Measurements from ENCODE around the gene SLC41A1. TPM values are rescaled to one million over a fixed set of nuclear protein-coding genes. Genes with fewer than 3 reads are reported as not detected.

SLC41A1 gene
- total RNA-seq, 1 donor from 2014 or later = 19.4 TPM

GRCh38 chr1:205777994-205778393 is 35.0 kb downstream of the SLC41A1 start:
- TF ChIP-seq CTCF (IDR thresholded peaks at IDR 0.05; ENCODE audit: unreplicated experiment) = no peak
- no peak overlapping the region for H3K27ac Mint-ChIP-seq
- H3K4me3 Mint-ChIP-seq = no peak overlapping the region
- peaks cover 30% of the 10 kb centered on the region for H3K27me3 Mint-ChIP-seq (ENCODE audit: low read depth)
- no peaks in the 10 kb centered on the region for H3K36me3 Mint-ChIP-seq
- DNase-seq (ENCODE audit: low spot score in 2 of 2, unreplicated experiment in 2 of 2) = no peak
- peaks cover 17% of the 10 kb centered on the region for H3K4me1 Mint-ChIP-seq
- H3K9me3 Mint-ChIP-seq = no peaks in the 10 kb centered on the region

- no peaks in the 10 kb centered on the region for H3K9me3 Mint-ChIP-seq
- peak overlapping the region; percentile 86 for H3K4me3 Mint-ChIP-seq
- no peak for DNase-seq (ENCODE audit: low spot score in 2 of 2, unreplicated experiment in 2 of 2)
- H3K36me3 Mint-ChIP-seq = no peaks in the 10 kb centered on the region
- H3K27ac Mint-ChIP-seq = no peak overlapping the region
- peaks cover 38% of the 10 kb centered on the region for H3K27me3 Mint-ChIP-seq (ENCODE audit: low read depth)
- H3K4me1 Mint-ChIP-seq = peaks cover 35% of the 10 kb centered on the region
- no peak for TF ChIP-seq CTCF (IDR thresholded peaks at IDR 0.05; ENCODE audit: unreplicated experiment)
Observed at GRCh38 chr1:205775717-205776056, 37.3 kb downstream of the SLC41A1 start.

GRCh38 chr1:205775015-205775716 is 37.8 kb downstream of the SLC41A1 start, which contains the start of gene RAB29:
RAB29 (minus strand) TSS chr1:205775482; CDS start chr1:205774956, 526 bp downstream.
- Mint-ChIP-seq H3K9me3 (no peaks in the 10 kb centered on the region), H3K4me3 (peak within 1 kb of the TSS; percentile 86), H3K4me1 (peaks cover 41% of the 10 kb centered on the region), H3K36me3 (no peaks in the 10 kb centered on the region), H3K27ac (peak within 1 kb of the TSS; percentile 9), H3K27me3 (ENCODE audit: low read depth) (peaks cover 38% of the 10 kb centered on the region)
- TF ChIP-seq CTCF (IDR thresholded peaks at IDR 0.05; ENCODE audit: unreplicated experiment) = no peak
- DNase-seq (ENCODE audit: low spot score in 2 of 2, unreplicated experiment in 2 of 2) = peak; percentile 56 to 71

- no peak for TF ChIP-seq CTCF (IDR thresholded peaks at IDR 0.05; ENCODE audit: unreplicated experiment)
- H3K27ac Mint-ChIP-seq = no peak overlapping the region
- no peaks in the 10 kb centered on the region for H3K36me3 Mint-ChIP-seq
- no peak for DNase-seq (ENCODE audit: low spot score in 2 of 2, unreplicated experiment in 2 of 2)
- H3K27me3 Mint-ChIP-seq (ENCODE audit: low read depth) = peaks cover 38% of the 10 kb centered on the region
- peak overlapping the region; percentile 86 for H3K4me3 Mint-ChIP-seq
- no peaks in the 10 kb centered on the region for H3K9me3 Mint-ChIP-seq
- H3K4me1 Mint-ChIP-seq = peaks cover 48% of the 10 kb centered on the region
Observed at GRCh38 chr1:205774198-205775014, 38.6 kb downstream of the SLC41A1 start.

- Mint-ChIP-seq H3K4me1 (peaks cover 52% of the 10 kb centered on the region), H3K36me3 (no peaks in the 10 kb centered on the region), H3K27me3 (ENCODE audit: low read depth) (peaks cover 38% of the 10 kb centered on the region), H3K4me3 (no peak overlapping the region), H3K27ac (no peak overlapping the region), H3K9me3 (no peaks in the 10 kb centered on the region)
- no peak for DNase-seq (ENCODE audit: low spot score in 2 of 2, unreplicated experiment in 2 of 2)
- TF ChIP-seq CTCF (IDR thresholded peaks at IDR 0.05; ENCODE audit: unreplicated experiment) = no peak
Observed at GRCh38 chr1:205772607-205773032, 40.4 kb downstream of the SLC41A1 start.

Data from mesothelial cell of epicardium (in vitro differentiated cells).